Mesothelial cell of epicardium (in vitro differentiated cells): ENCODE measurements around the gene RAP1GAP2. TPM values are rescaled to one million over a fixed set of nuclear protein-coding genes. Genes with fewer than 3 reads are reported as not detected.

ENCODE experiments used
- DNase-seq, 2 experiments: peaks; one replicate each; pipeline ENCODE4 v3.0.0; 2021; ENCODE audit warnings: low spot score in 2 of 2; ENCODE audit not compliant: unreplicated experiment in 2 of 2
- H3K27ac Mint-ChIP-seq: 2 replicates; pipeline ENCODE4 v1.8.0; 2021; ENCODE audit warnings: mixed read lengths
- H3K27me3 Mint-ChIP-seq: 2 replicates; pipeline ENCODE4 v1.8.0; 2021; ENCODE audit warnings: low read depth, mixed read lengths
- H3K36me3 Mint-ChIP-seq: 2 replicates; pipeline ENCODE4 v1.8.0; 2021; ENCODE audit warnings: mixed read lengths
- H3K4me1 Mint-ChIP-seq: 2 replicates; pipeline ENCODE4 v1.8.0; 2021; ENCODE audit warnings: mixed read lengths
- H3K4me3 Mint-ChIP-seq: 2 replicates; pipeline ENCODE4 v1.8.0; 2021; ENCODE audit warnings: mild to moderate bottlenecking, moderate library complexity, mixed read lengths
- H3K9me3 Mint-ChIP-seq: 2 replicates; pipeline ENCODE4 v1.8.0; 2021; ENCODE audit warnings: mixed read lengths
- CTCF ChIP-seq: fragments of 200-600 bp; sonication (generic); IDR thresholded peaks from one replicate; pipeline ENCODE4 v1.5.0; 2021; ENCODE audit warnings: antibody characterized with exemption; ENCODE audit not compliant: unreplicated experiment
- total RNA-seq: library from RNA; stranded (reverse); gene quantifications from 3 replicates; pipeline ENCODE4 v1.2.1, GENCODE V29; 2021

The RAP1GAP2 gene
- total RNA-seq, 1 donor from 2014 or later: 7.1 TPM

DNA sequence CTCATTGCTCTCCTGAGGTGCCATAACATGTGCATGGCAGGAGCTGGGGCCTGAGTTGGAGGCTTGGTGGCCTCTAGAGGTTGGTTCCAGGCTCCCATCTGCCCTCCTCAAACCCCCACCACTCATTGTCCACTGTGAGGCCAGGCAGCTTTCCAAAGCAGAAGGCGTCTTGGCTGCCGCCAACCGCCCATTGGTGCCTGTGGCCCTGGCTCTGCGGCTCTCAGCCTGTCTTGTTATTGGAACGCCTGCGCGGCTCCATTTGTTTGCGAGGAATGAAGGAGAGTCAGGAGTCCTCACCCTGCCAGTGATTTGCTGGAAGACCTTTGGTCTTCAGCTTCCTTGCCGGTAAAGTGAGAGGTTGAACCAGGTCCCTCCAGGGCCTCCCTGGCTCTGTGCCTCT, 223.5 kb downstream of the RAP1GAP2 start:
- peaks cover 36% of the 10 kb centered on the region for H3K9me3 Mint-ChIP-seq
- no peaks in the 10 kb centered on the region for H3K4me1 Mint-ChIP-seq
- no peaks in the 10 kb centered on the region for H3K27me3 Mint-ChIP-seq
- H3K27ac Mint-ChIP-seq: no peak overlapping the region
- TF ChIP-seq CTCF: no peak
- H3K4me3 Mint-ChIP-seq: no peak overlapping the region
- H3K36me3 Mint-ChIP-seq: peaks cover 29% of the 10 kb centered on the region
- no peak for DNase-seq

DNA sequence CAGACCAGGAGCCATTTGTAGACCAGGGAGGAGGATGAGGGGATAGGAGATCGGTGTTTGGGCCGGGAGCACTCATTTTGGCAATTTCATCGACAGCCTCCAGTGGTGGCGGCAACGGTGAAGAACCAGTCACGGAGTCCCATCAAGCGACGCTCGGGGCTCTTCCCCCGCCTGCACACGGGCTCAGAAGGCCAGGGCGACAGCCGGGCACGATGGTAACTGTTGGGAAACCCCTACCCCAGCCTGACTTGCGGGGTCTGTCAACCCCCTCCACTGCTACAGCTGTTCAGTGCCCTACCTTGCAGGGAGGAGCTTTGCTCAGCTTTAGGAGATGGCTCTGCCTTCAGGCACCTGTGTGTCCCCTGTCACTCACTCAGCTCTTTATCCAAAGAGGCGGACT, 224.1 kb downstream of the RAP1GAP2 start:
- no peak overlapping the region for H3K27ac Mint-ChIP-seq
- H3K27me3 Mint-ChIP-seq: no peaks in the 10 kb centered on the region
- H3K4me3 Mint-ChIP-seq: no peak overlapping the region
- peaks cover 29% of the 10 kb centered on the region for H3K36me3 Mint-ChIP-seq
- peaks cover 38% of the 10 kb centered on the region for H3K9me3 Mint-ChIP-seq
- no peak for TF ChIP-seq CTCF
- no peak for DNase-seq
- no peaks in the 10 kb centered on the region for H3K4me1 Mint-ChIP-seq

GRCh38 chr17:3022197-3022596, 226.0 kb downstream of the RAP1GAP2 start:
- H3K27ac Mint-ChIP-seq: no peak overlapping the region
- H3K4me3 Mint-ChIP-seq: no peak overlapping the region
- peaks cover 38% of the 10 kb centered on the region for H3K9me3 Mint-ChIP-seq
- TF ChIP-seq CTCF: no peak
- H3K36me3 Mint-ChIP-seq: peaks cover 29% of the 10 kb centered on the region
- DNase-seq: no peak
- no peaks in the 10 kb centered on the region for H3K27me3 Mint-ChIP-seq
- H3K4me1 Mint-ChIP-seq: no peaks in the 10 kb centered on the region

GRCh38 chr17:3024346-3024745, 228.1 kb downstream of the RAP1GAP2 start:
- no peak for DNase-seq
- no peaks in the 10 kb centered on the region for H3K4me1 Mint-ChIP-seq
- peaks cover 38% of the 10 kb centered on the region for H3K9me3 Mint-ChIP-seq
- peaks cover 29% of the 10 kb centered on the region for H3K36me3 Mint-ChIP-seq
- no peaks in the 10 kb centered on the region for H3K27me3 Mint-ChIP-seq
- H3K4me3 Mint-ChIP-seq: no peak overlapping the region
- no peak for TF ChIP-seq CTCF
- H3K27ac Mint-ChIP-seq: no peak overlapping the region

GRCh38 chr17:3025421-3026124, 229.3 kb downstream of the RAP1GAP2 start:
- Mint-ChIP-seq H3K4me1 (peaks cover under 1% of the 10 kb centered on the region), H3K27ac (no peak overlapping the region), H3K4me3 (no peak overlapping the region), H3K9me3 (peaks cover 37% of the 10 kb centered on the region), H3K27me3 (no peaks in the 10 kb centered on the region), H3K36me3 (peaks cover 29% of the 10 kb centered on the region)
- no peak for DNase-seq
- no peak for TF ChIP-seq CTCF
